Gastroesophageal sphincter (tissue), 3 donors: Measurements from ENCODE around the gene PFKL.

Source experiments
- EP300 ChIP-seq: sonication (generic); formaldehyde crosslinking; IDR thresholded peaks from one replicate; pipeline ENCODE4 v1.6.1; 2017; ENCODE audit warnings: antibody characterized with exemption, mild to moderate bottlenecking
- POLR2AphosphoS5 ChIP-seq: sonication (generic); formaldehyde crosslinking; IDR thresholded peaks from one replicate; pipeline ENCODE4 v1.6.1; 2017; ENCODE audit warnings: antibody characterized with exemption
- TF ChIP-seq, protein P1 (sequence below), 4 experiments: fragments of 200-600 bp in 2 of 4; fragments of 450-650 bp in 2 of 4; sonication (generic) in 1 of 4; IDR thresholded peaks; one replicate each; pipeline ENCODE4 v1.5.1; 2017 to 2019; ENCODE audit warnings: antibody characterized with exemption in 4 of 4, mild to moderate bottlenecking in 2 of 4, moderate library complexity in 2 of 4

DNA sequence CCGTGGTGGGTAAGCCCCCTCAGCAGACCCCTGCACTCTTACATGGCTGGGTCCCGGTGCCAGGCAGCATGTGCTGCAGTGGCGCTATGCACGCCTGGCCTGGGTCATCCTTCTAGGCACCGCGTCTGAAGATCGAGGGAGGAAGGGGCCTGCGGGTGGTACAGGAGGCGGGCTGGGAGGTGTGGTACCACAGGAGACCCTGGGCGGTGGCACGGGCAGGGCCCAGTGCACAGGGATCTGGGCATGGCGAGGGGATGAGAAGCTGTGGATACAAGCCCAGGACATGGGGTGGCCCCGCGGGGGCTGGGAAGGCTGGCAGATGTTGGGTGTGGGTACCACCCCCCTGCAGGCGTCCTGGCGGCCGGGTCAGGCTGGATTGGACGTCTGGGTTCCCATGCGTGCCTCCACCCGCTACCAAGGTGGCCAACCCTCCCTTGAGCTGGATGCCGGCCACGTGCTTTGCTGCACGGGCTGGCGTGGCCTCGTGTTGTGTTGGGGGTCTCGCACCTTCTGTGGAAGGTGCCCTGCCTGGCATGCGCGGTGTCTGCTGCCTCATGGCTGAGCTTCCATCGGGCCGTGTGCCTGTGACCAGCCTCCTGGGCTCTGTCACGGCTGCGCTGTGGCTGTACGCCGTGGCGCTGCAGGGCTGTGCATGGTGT is 19.7 kb downstream of the PFKL start:
- TF ChIP-seq, protein P1, sequence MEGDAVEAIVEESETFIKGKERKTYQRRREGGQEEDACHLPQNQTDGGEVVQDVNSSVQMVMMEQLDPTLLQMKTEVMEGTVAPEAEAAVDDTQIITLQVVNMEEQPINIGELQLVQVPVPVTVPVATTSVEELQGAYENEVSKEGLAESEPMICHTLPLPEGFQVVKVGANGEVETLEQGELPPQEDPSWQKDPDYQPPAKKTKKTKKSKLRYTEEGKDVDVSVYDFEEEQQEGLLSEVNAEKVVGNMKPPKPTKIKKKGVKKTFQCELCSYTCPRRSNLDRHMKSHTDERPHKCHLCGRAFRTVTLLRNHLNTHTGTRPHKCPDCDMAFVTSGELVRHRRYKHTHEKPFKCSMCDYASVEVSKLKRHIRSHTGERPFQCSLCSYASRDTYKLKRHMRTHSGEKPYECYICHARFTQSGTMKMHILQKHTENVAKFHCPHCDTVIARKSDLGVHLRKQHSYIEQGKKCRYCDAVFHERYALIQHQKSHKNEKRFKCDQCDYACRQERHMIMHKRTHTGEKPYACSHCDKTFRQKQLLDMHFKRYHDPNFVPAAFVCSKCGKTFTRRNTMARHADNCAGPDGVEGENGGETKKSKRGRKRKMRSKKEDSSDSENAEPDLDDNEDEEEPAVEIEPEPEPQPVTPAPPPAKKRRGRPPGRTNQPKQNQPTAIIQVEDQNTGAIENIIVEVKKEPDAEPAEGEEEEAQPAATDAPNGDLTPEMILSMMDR (IDR thresholded peaks at IDR 0.05) = no peak
- no peak for TF ChIP-seq POLR2AphosphoS5
- no peak for TF ChIP-seq EP300
